GM12892 (cell line): ENCODE results near the gene PIP5K1C.
"Not testable (repeated sequence)": the region's sequence is repeated elsewhere in the genome, so short reads cannot be mapped to it uniquely, and the experiment has no call there.

Source experiments
- DNase-seq: peaks from one replicate; pipeline ENCODE4 v3.0.0; 2011; ENCODE audit not compliant: insufficient read length
- FAIRE-seq: peaks from 2 replicates; lab custom pipeline; 2011; peaks lifted over from hg19 to GRCh38; lab: Jason Lieb, UNC
- POLR2A ChIP-seq: IDR thresholded peaks from 2 replicates; pipeline ENCODE4 v1.6.1; 2011; ENCODE audit warnings: low read depth, low read length, control low read depth
- POLR2AphosphoS5 ChIP-seq: IDR thresholded peaks from 2 replicates; pipeline ENCODE4 v1.6.1; 2011; ENCODE audit warnings: low read depth, low read length, control low read depth
- TAF1 ChIP-seq: IDR thresholded peaks from 2 replicates; pipeline ENCODE4 v1.6.1; 2011; ENCODE audit warnings: low read depth, mild to moderate bottlenecking, control low read depth, low read length, borderline replicate concordance

Gene PIP5K1C

GRCh38 chr19:3590991-3591659 is 109.1 kb downstream of the PIP5K1C start:
- TF ChIP-seq POLR2A (no peak), POLR2AphosphoS5 (no peak), TAF1 (no peak)
- FAIRE-seq: no peak
- no peak for DNase-seq

DNA sequence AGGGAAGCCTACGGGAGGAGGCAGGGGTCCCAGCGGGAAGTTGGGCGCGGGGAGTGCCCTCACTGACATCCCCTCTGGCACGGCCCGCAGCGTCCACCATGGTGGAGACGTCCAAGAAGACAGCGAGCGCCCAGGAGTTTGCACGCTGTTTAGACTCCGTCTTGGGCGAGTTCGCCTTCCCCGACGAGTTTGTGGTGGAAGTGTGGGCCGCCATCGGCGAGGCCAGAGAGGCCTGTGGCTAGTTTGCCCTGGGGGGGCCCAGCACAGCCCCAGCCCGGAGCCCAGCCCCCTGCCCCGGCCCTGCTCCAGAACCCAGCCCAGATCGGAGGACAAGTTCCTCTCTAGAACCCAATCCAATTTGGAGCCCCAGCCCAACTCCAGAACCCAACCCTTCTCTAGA is 110.3 kb downstream of the PIP5K1C start:
- FAIRE-seq (no peak), DNase-seq (no peak)
- TF ChIP-seq POLR2A (no peak), POLR2AphosphoS5 (no peak), TAF1 (no peak)

- no peak for FAIRE-seq
- TF ChIP-seq POLR2AphosphoS5 (no peak), TAF1 (no peak), POLR2A (no peak)
- DNase-seq: no peak
Observed at GRCh38 chr19:3589439-3589838, 110.8 kb downstream of the PIP5K1C start.

- DNase-seq: no peak
- TF ChIP-seq TAF1: no peak
- no peak for TF ChIP-seq POLR2A
- TF ChIP-seq POLR2AphosphoS5: no peak
- no peak for FAIRE-seq
Observed at GRCh38 chr19:3586707-3587346, 113.4 kb downstream of the PIP5K1C start.

- no peak for DNase-seq
- FAIRE-seq: no peak
- TF ChIP-seq POLR2A: no peak
Observed at GRCh38 chr19:3586127-3586626, 114.1 kb downstream of the PIP5K1C start.

DNA sequence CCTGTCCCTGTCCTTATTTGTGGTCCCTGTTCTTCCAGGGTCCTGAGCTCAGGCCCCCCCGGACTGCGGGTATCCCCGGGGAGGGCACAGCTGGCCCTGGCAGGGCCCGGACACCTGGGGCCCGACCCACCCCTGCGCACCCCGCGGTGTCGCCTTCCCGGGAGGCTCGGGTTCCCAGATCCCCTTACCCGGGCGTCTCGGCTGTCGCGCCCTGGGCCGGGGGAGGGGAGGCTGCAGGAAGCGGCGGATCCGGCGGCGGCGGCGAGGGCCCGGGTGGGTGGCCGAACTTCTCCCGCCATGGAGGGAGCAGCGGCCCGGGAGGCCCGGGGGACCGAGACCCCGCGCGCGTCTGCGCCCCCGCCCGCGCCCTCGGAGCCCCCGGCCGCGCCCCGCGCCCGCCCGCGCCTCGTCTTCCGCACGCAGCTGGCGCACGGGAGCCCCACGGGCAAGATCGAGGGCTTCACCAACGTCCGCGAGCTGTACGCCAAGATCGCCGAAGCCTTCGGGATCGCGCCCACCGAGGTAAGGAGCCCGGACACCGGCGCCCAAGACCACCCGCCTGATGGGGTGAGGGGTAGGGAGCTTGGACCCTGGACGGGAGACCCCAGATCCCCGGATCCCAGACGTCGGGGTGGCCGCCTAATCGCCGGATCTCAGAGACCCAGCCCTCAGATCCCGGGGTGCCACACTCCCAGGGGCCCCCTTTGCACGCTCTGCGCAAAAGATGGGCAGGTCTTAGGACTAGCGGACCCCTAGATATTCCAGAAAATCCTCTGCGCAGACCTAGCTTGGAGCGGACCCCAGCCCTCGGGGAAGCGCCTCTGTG is 114.8 kb downstream of the PIP5K1C start, which contains the start of gene GIPC3:
TSS of gene GIPC3 (plus strand) at position 178 of the 826 bp plus-strand sequence. CDS start at position 298, 120 bp downstream.
- DNase-seq: no peak
- TF ChIP-seq POLR2AphosphoS5: no peak
- no peak for TF ChIP-seq POLR2A
- no peak for TF ChIP-seq TAF1
- FAIRE-seq: no peak

GRCh38 chr19:3584036-3584802 is 116.0 kb downstream of the PIP5K1C start:
- not testable (repeated sequence) for FAIRE-seq, DNase-seq

GRCh38 chr19:3581792-3582191 is 118.5 kb downstream of the PIP5K1C start:
- DNase-seq, FAIRE-seq: not testable (repeated sequence)
